SK-N-MC (cell line): ENCODE results near the gene ARL5C.

Experiments used
- EZH2 ChIP-seq: fragments of 200-600 bp; sonication (generic); IDR thresholded peaks from one replicate; pipeline ENCODE4 v1.6.1; 2017; ENCODE audit warnings: antibody characterized with exemption
- POLR2AphosphoS5 ChIP-seq: IDR thresholded peaks from 2 replicates; pipeline ENCODE4 v1.6.1; 2012; ENCODE audit warnings: mild to moderate bottlenecking, low read depth, low read length, borderline replicate concordance

- TF ChIP-seq POLR2AphosphoS5 = no peak
- TF ChIP-seq EZH2 = no peak
Observed at GRCh38 chr17:39165841-39166349, at the start of gene ARL5C.
